CD4-positive, alpha-beta memory T cell (primary cell): ENCODE data around the gene XRN2. TPM values are rescaled to one million over a fixed set of nuclear protein-coding genes. Genes with fewer than 3 reads are reported as not detected.
A peak's percentile ranks its signal among the peaks of the same experiment; 100 is the strongest.

Source experiments
- CTCF ChIA-PET: fragments of 350-600 bp; sonication (Branson Sonifier 250); formaldehyde crosslinking; loops from one replicate; lab custom pipeline; 2021; ENCODE audit warnings: inconsistent platforms; ENCODE audit not compliant: partially characterized antibody; lab: Charles Lee
- POLR2A ChIA-PET: fragments of 350-600 bp; sonication (Branson Sonifier 250); formaldehyde crosslinking; loops from one replicate; lab custom pipeline; 2021; ENCODE audit not compliant: partially characterized antibody; lab: Charles Lee
- DNase-seq, 5 donors: peaks; one replicate each; pipeline versions ENCODE4 v3.0.0 to v3.0.0-alpha.2; 2020 to 2022; ENCODE audit warnings: mixed read lengths in 1 of 5
- H3K27ac ChIP-seq: one replicate; pipeline ENCODE4 v1.7.0; 2013; ENCODE audit warnings: low read depth, low read length
- H3K27me3 ChIP-seq: 2 replicates; pipeline ENCODE4 v1.7.0; 2013; ENCODE audit warnings: mild to moderate bottlenecking, low read length, moderate library complexity; ENCODE audit not compliant: insufficient read depth
- H3K36me3 ChIP-seq: 2 replicates; pipeline ENCODE4 v1.7.0; 2013; ENCODE audit warnings: mild to moderate bottlenecking, low read length, moderate library complexity; ENCODE audit not compliant: insufficient read depth
- H3K4me1 ChIP-seq: 2 replicates; pipeline ENCODE4 v1.7.0; 2013; ENCODE audit warnings: mild to moderate bottlenecking, low read length, moderate library complexity; ENCODE audit not compliant: insufficient read depth
- H3K4me3 ChIP-seq, 2 donors: one replicate each; pipeline ENCODE4 v1.7.0; 2013; ENCODE audit warnings: low read length in 2 of 2, mild to moderate bottlenecking in 1 of 2
- H3K9me3 ChIP-seq, 2 donors: one replicate each; pipeline ENCODE4 v1.7.0; 2013; ENCODE audit warnings: low read length in 2 of 2, control low read depth in 1 of 2; ENCODE audit not compliant: control insufficient read depth in 1 of 2
- H3K27ac Mint-ChIP-seq, 7 donors: one replicate each; pipeline ENCODE4 v1.8.0; 2020 to 2021; ENCODE audit warnings: mixed read lengths in 7 of 7, mild to moderate bottlenecking in 6 of 7, inconsistent platforms in 3 of 7, moderate library complexity in 3 of 7
- H3K27me3 Mint-ChIP-seq, 2 donors: one replicate each; pipeline ENCODE4 v1.8.0; 2020 to 2021; ENCODE audit warnings: mixed read lengths in 2 of 2
- H3K36me3 Mint-ChIP-seq, 2 donors: one replicate each; pipeline ENCODE4 v1.8.0; 2020 to 2021; ENCODE audit warnings: mixed read lengths in 2 of 2, inconsistent platforms in 1 of 2, mild to moderate bottlenecking in 1 of 2
- H3K4me1 Mint-ChIP-seq, 4 donors: one replicate each; pipeline ENCODE4 v1.8.0; 2020 to 2021; ENCODE audit warnings: mixed read lengths in 4 of 4, mild to moderate bottlenecking in 1 of 4
- H3K4me3 Mint-ChIP-seq, 8 donors: one replicate each; pipeline ENCODE4 v1.8.0; 2020 to 2021; ENCODE audit warnings: mixed read lengths in 8 of 8, mild to moderate bottlenecking in 7 of 8, moderate library complexity in 6 of 8, inconsistent platforms in 3 of 8
- H3K9me3 Mint-ChIP-seq, 8 donors: one replicate each; pipeline ENCODE4 v1.8.0; 2020 to 2021; ENCODE audit warnings: mixed read lengths in 8 of 8, mild to moderate bottlenecking in 5 of 8, inconsistent platforms in 3 of 8, moderate library complexity in 1 of 8
- intact Hi-C: fragments of 100-400 bp; cut with micrococcal nuclease; formaldehyde crosslinking; loops from one replicate; pipeline ENCODE4 v1.15.1; 2023
- polyA plus RNA-seq, 2 donors: library from polyadenylated mRNA; unstranded; fragments of 300-500 nt; fragmentation: Illumina TruSeq; gene quantifications; one replicate each; pipeline ENCODE4 v1.2.3, GENCODE V29; 2021
- total RNA-seq, 2 experiments: library from RNA; stranded (reverse); gene quantifications; one replicate each; pipeline ENCODE4 v1.2.3, GENCODE V29; 2021

Gene XRN2
- total RNA-seq = 10 to 100 TPM; 52.8 to 56.3 TPM
- polyA plus RNA-seq = 10 to 100 TPM; 72.9 to 80.3 TPM

GRCh38 chr20:21303061-21303871, at the start of gene XRN2:
TSS of gene XRN2 (plus strand) at chr20:21303331. CDS start at chr20:21303399, 68 bp downstream.
- H3K9me3 Mint-ChIP-seq = peaks cover 0 to 2% (median 0%) of the 10 kb centered on the region in 8 donors
- peak within 1 kb of the TSS; percentile 91 for H3K27ac ChIP-seq
- H3K27me3 Mint-ChIP-seq = peaks cover 0 to 3% of the 10 kb centered on the region in 2 donors
- H3K4me1 ChIP-seq = peaks cover 18% of the 10 kb centered on the region
- H3K9me3 ChIP-seq = no peaks in the 10 kb centered on the region
- ChIA-PET POLR2A (interaction anchor here (0.7 to 1.8 kb wide), 15 partner anchors 10 to 1251 kb away, joined by 3 to 12 read pairs (median 4); partner anchors contain the start of genes CFAP61, CRNKL1 and KIZ), CTCF (interaction anchor here (0.6 to 1.9 kb wide), 4 partner anchors 10 to 202 kb away, joined by 3 to 4 read pairs (median 4); no protein-coding TSS in a partner anchor)
- H3K27me3 ChIP-seq = no peaks in the 10 kb centered on the region
- peaks cover 23 to 41% (median 28%) of the 10 kb centered on the region in 4 donors for H3K4me1 Mint-ChIP-seq
- H3K36me3 Mint-ChIP-seq = peaks cover 10 to 19% of the 10 kb centered on the region in 2 donors
- H3K4me3 ChIP-seq = peak within 1 kb of the TSS; percentile 89 to 91
- peak; percentile 92 to 94 (median 92) for DNase-seq
- peak within 1 kb of the TSS; percentile 91 to 98 (median 97) for H3K4me3 Mint-ChIP-seq
- intact Hi-C loops = loop anchor here (1.0 to 10.0 kb wide), 7 partner anchors 62 to 1250 kb away; partner anchors contain the start of genes CFAP61, CRNKL1 and RALGAPA2
- peaks cover 1% of the 10 kb centered on the region for H3K36me3 ChIP-seq
- H3K27ac Mint-ChIP-seq = peak within 1 kb of the TSS; percentile 98 to 99 (median 99)

- Histone ChIP-seq H3K27me3 (no peaks in the 10 kb centered on the region), H3K9me3 (no peaks in the 10 kb centered on the region), H3K4me3 (no peak overlapping the region), H3K27ac (no peak overlapping the region), H3K4me1 (no peaks in the 10 kb centered on the region), H3K36me3 (no peaks in the 10 kb centered on the region)
- no peaks in the 10 kb centered on the region for H3K36me3 Mint-ChIP-seq
- no peaks in the 10 kb centered on the region for H3K4me1 Mint-ChIP-seq
- no peak overlapping the region for H3K4me3 Mint-ChIP-seq
- no peak for DNase-seq
- ChIA-PET CTCF (no interaction called here), POLR2A (no interaction called here)
- peaks cover 2 to 3% of the 10 kb centered on the region in 2 donors for H3K27me3 Mint-ChIP-seq
- intact Hi-C loops = no loop called here
- no peak overlapping the region for H3K27ac Mint-ChIP-seq
- H3K9me3 Mint-ChIP-seq = peaks cover 0 to 3% (median under 1%) of the 10 kb centered on the region in 8 donors
Measured at GRCh38 chr20:21257192-21257591, 45.9 kb upstream of the XRN2 start.

- CTCF ChIA-PET = interaction anchor here (0.7 to 1.1 kb wide), 3 partner anchors 22 to 214 kb away, joined by 3 to 4 read pairs (median 3); no protein-coding TSS in a partner anchor
- Mint-ChIP-seq H3K27ac (no peak overlapping the region), H3K36me3 (no peaks in the 10 kb centered on the region), H3K27me3 (peaks cover under 1 to 4% of the 10 kb centered on the region in 2 donors), H3K4me1 (no peaks in the 10 kb centered on the region), H3K4me3 (no peak overlapping the region), H3K9me3 (peaks cover 0 to 3% (median under 1%) of the 10 kb centered on the region in 8 donors)
- Histone ChIP-seq H3K4me3 (no peak overlapping the region), H3K27me3 (no peaks in the 10 kb centered on the region), H3K4me1 (no peaks in the 10 kb centered on the region), H3K36me3 (no peaks in the 10 kb centered on the region), H3K9me3 (no peaks in the 10 kb centered on the region), H3K27ac (no peak overlapping the region)
- intact Hi-C loops = no loop called here
- POLR2A ChIA-PET = no interaction called here
- no peak for DNase-seq
Measured at GRCh38 chr20:21258411-21258810, 44.7 kb upstream of the XRN2 start.

DNA sequence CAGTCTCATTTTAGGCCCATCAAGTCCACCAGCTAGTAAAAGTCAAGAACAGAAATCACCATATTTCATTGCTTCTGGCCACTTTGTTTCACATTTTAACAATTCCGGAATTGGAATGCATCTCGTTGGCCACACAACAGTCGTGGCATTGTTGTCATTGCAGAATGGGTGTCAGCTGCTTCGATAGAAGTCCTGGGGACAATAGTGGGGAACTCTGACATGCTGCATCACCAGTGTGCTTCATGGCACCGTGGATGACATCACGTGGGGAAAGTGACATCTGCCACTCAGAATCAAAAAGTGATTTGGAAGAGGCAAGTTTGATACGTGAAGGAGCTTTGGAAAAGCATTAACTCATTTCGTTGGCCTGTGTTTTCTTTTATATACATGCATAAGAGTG, 43.8 kb upstream of the XRN2 start:
- Mint-ChIP-seq H3K36me3 (no peaks in the 10 kb centered on the region), H3K4me3 (no peak overlapping the region), H3K9me3 (peaks cover 0 to 3% (median under 1%) of the 10 kb centered on the region in 8 donors), H3K4me1 (no peaks in the 10 kb centered on the region), H3K27ac (no peak overlapping the region), H3K27me3 (peaks cover 0 to 6% of the 10 kb centered on the region in 2 donors)
- CTCF ChIA-PET = no interaction called here
- no peak for DNase-seq
- Histone ChIP-seq H3K27me3 (no peaks in the 10 kb centered on the region), H3K4me1 (no peaks in the 10 kb centered on the region), H3K36me3 (no peaks in the 10 kb centered on the region), H3K9me3 (no peaks in the 10 kb centered on the region), H3K4me3 (no peak overlapping the region), H3K27ac (no peak overlapping the region)
- POLR2A ChIA-PET = no interaction called here
- intact Hi-C loops = no loop called here

DNA sequence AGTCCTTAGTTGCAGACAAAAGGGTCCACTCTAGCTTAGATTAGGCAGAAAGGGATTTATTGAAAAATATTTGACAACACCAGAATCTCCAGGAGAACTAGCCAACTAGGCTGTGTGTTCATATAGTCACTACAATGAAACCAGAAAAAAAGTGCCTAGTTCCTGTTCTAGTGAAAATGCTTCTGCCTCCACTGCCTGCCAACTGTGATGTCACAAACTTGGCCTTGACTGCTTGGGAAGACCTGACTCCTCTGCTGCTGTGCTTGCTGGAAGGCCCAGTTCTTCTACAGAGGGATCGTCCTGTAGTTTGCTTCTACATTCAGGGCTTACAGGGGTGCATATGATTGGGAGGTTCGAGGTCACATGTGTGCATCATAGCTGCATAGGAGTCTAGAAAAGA, 40.3 kb upstream of the XRN2 start:
- intact Hi-C loops = no loop called here
- no peak for DNase-seq
- H3K9me3 Mint-ChIP-seq = peaks cover 0 to 6% (median 2%) of the 10 kb centered on the region in 8 donors
- H3K4me1 Mint-ChIP-seq = no peaks in the 10 kb centered on the region
- H3K36me3 Mint-ChIP-seq = no peaks in the 10 kb centered on the region
- Histone ChIP-seq H3K27me3 (no peaks in the 10 kb centered on the region), H3K4me3 (no peak overlapping the region), H3K36me3 (no peaks in the 10 kb centered on the region), H3K27ac (no peak overlapping the region), H3K4me1 (no peaks in the 10 kb centered on the region), H3K9me3 (no peaks in the 10 kb centered on the region)
- H3K27me3 Mint-ChIP-seq = peaks cover 2 to 14% of the 10 kb centered on the region in 2 donors
- CTCF ChIA-PET = no interaction called here
- no peak overlapping the region for H3K27ac Mint-ChIP-seq
- H3K4me3 Mint-ChIP-seq = no peak overlapping the region
- POLR2A ChIA-PET = no interaction called here

GRCh38 chr20:21265261-21266190, 37.6 kb upstream of the XRN2 start:
- DNase-seq = no peak
- Histone ChIP-seq H3K4me1 (no peaks in the 10 kb centered on the region), H3K27ac (no peak overlapping the region), H3K27me3 (no peaks in the 10 kb centered on the region), H3K36me3 (no peaks in the 10 kb centered on the region), H3K9me3 (no peaks in the 10 kb centered on the region), H3K4me3 (no peak overlapping the region)
- peaks cover 0 to 6% (median 2%) of the 10 kb centered on the region in 8 donors for H3K9me3 Mint-ChIP-seq
- H3K27me3 Mint-ChIP-seq = peaks cover 2 to 14% of the 10 kb centered on the region in 2 donors
- CTCF ChIA-PET = no interaction called here
- no peak overlapping the region for H3K27ac Mint-ChIP-seq
- H3K4me1 Mint-ChIP-seq = no peaks in the 10 kb centered on the region
- intact Hi-C loops = no loop called here
- no peaks in the 10 kb centered on the region for H3K36me3 Mint-ChIP-seq
- no peak overlapping the region for H3K4me3 Mint-ChIP-seq
- POLR2A ChIA-PET = no interaction called here
